K562 (cell line): Measurements from ENCODE around the gene DSCAM.

Experiments
- CREB5 ChIP-seq: fragments of 250-450 bp; sonication (Bioruptor Pico); IDR thresholded peaks from 2 replicates; pipeline ENCODE4 v1.5.0; 2020; ENCODE audit warnings: mild to moderate bottlenecking
- CTCF ChIP-seq, 3 experiments: IDR thresholded peaks in 2 of 3; conservative IDR thresholded peaks in 1 of 3; 2 replicates each; pipeline ENCODE4 v1.5.1; 2011 to 2012; ENCODE audit warnings: low read length in 3 of 3, mild to moderate bottlenecking in 3 of 3, control low read depth in 2 of 3, improper control_type of control experiment in 1 of 3, inconsistent platforms in 1 of 3, low read depth in 1 of 3, mixed read lengths in 1 of 3, moderate library complexity in 1 of 3; ENCODE audit not compliant: insufficient read depth in 2 of 3
- HDAC1 ChIP-seq, 2 experiments: fragments of 450-650 bp; IDR thresholded peaks; 2 replicates each; pipeline ENCODE4 v1.6.1; 2016 to 2017; ENCODE audit warnings: inconsistent platforms in 1 of 2, mild to moderate bottlenecking in 1 of 2, moderate library complexity in 1 of 2
- POLR2A ChIP-seq: fragments of 450-650 bp; conservative IDR thresholded peaks from 2 replicates; pipeline ENCODE4 v1.6.1; 2016
- SIN3A ChIP-seq, 2 experiments: fragments of 150-350 bp in 1 of 2; IDR thresholded peaks; 2 replicates each; pipeline ENCODE4 v1.6.1; 2011 to 2016; ENCODE audit warnings: borderline replicate concordance in 2 of 2, low read depth in 2 of 2, low read length in 2 of 2, mild to moderate bottlenecking in 2 of 2, moderate library complexity in 2 of 2; ENCODE audit not compliant: control insufficient read depth in 1 of 2

- TF ChIP-seq CREB5 = no peak
- no peak for TF ChIP-seq CTCF (IDR thresholded peaks at IDR 0.05 in 2 of 3, conservative IDR thresholded peaks at IDR 0.05 in 1 of 3; ENCODE audit: insufficient read depth in 2 of 3, low read depth in 1 of 3, low read length in 3 of 3)
- TF ChIP-seq SIN3A (IDR thresholded peaks at IDR 0.05; ENCODE audit: borderline replicate concordance in 2 of 2, control insufficient read depth in 1 of 2, low read depth in 2 of 2, low read length in 2 of 2) = no peak
- no peak for TF ChIP-seq HDAC1 (IDR thresholded peaks at IDR 0.05)
- TF ChIP-seq POLR2A = no peak
These were observed 389.2 kb downstream of the DSCAM start for GRCh38 chr21:40457741-40458140.
